Hepatic stellate cell (primary cell): ENCODE results near the gene CDYL2.

Experiments
- DNase-seq: peaks from one replicate; pipeline ENCODE4 v3.0.0; 2011; ENCODE audit warnings: low spot score

Gene CDYL2

GRCh38 chr16:80594756-80595155 is 209.6 kb downstream of the CDYL2 start:
- no peak for DNase-seq

GRCh38 chr16:80592273-80592672 is 212.1 kb downstream of the CDYL2 start:
- DNase-seq: no peak

GRCh38 chr16:80591071-80591915 is 213.1 kb downstream of the CDYL2 start:
- no peak for DNase-seq

GRCh38 chr16:80587071-80587470 is 217.3 kb downstream of the CDYL2 start:
- DNase-seq: no peak

GRCh38 chr16:80586476-80586875 is 217.9 kb downstream of the CDYL2 start:
- DNase-seq: no peak

GRCh38 chr16:80585764-80586163 is 218.6 kb downstream of the CDYL2 start:
- DNase-seq: no peak

- DNase-seq: peak; percentile 38
These were observed 220.9 kb downstream of the CDYL2 start for GRCh38 chr16:80583466-80583865.

- DNase-seq: no peak
These were observed 224.1 kb downstream of the CDYL2 start for GRCh38 chr16:80580109-80580832.

- DNase-seq: no peak
These were observed 226.7 kb downstream of the CDYL2 start for GRCh38 chr16:80577485-80578280.

GRCh38 chr16:80576343-80576912 is 228.0 kb downstream of the CDYL2 start:
- no peak for DNase-seq

GRCh38 chr16:80573700-80574120 is 230.7 kb downstream of the CDYL2 start:
- no peak for DNase-seq

- DNase-seq: no peak
These were observed 234.3 kb downstream of the CDYL2 start for GRCh38 chr16:80570106-80570478.

GRCh38 chr16:80569440-80570105 is 234.8 kb downstream of the CDYL2 start:
- DNase-seq: peak; percentile 42

- no peak for DNase-seq
These were observed 240.0 kb downstream of the CDYL2 start for GRCh38 chr16:80564394-80564793.

GRCh38 chr16:80563066-80563465 is 241.3 kb downstream of the CDYL2 start:
- no peak for DNase-seq

- DNase-seq: no peak
These were observed 245.0 kb downstream of the CDYL2 start for GRCh38 chr16:80559369-80559768.

- DNase-seq: no peak
These were observed 247.4 kb downstream of the CDYL2 start for GRCh38 chr16:80557037-80557436.

- no peak for DNase-seq
These were observed 247.9 kb downstream of the CDYL2 start for GRCh38 chr16:80556481-80556880.

GRCh38 chr16:80554033-80554432 is 250.4 kb downstream of the CDYL2 start:
- no peak for DNase-seq

- DNase-seq: no peak
These were observed 252.1 kb downstream of the CDYL2 start for GRCh38 chr16:80552277-80552676.
